Lung (tissue), 12 donors: ENCODE data around the gene BCAS3. TPM values are rescaled to one million over a fixed set of nuclear protein-coding genes. Genes with fewer than 3 reads are reported as not detected.
"Not testable (repeated sequence)": the region's sequence is repeated elsewhere in the genome, so short reads cannot be mapped to it uniquely, and the experiment has no call there.

ENCODE experiments used
- ATAC-seq: fragments of 200-7000 bp; cut with Tn5 transposase; one replicate; pipeline ENCODE4 v1.9.1; 2020; ENCODE audit warnings: moderate number of reproducible peaks; ENCODE audit not compliant: insufficient read depth, low FRiP score
- DNase-seq, 3 donors: peaks; one replicate each; pipeline ENCODE4 v3.0.0-alpha.2; 2013 to 2017
- H3K27ac ChIP-seq, 2 donors: one replicate each; pipeline ENCODE4 v1.5.1; 2013; ENCODE audit warnings: mild to moderate bottlenecking in 2 of 2, moderate library complexity in 2 of 2, control low read depth in 1 of 2, inconsistent platforms in 1 of 2, low read depth in 1 of 2, low read length in 1 of 2
- H3K27me3 ChIP-seq, 3 donors: one replicate each; pipeline ENCODE4 v1.5.1; 2013; ENCODE audit warnings: low read length in 2 of 3; ENCODE audit not compliant: control insufficient read depth in 3 of 3, insufficient read depth in 3 of 3
- H3K36me3 ChIP-seq, 4 donors: one replicate each; pipeline ENCODE4 v1.5.1; 2013; ENCODE audit warnings: low read length in 4 of 4, mild to moderate bottlenecking in 1 of 4, moderate library complexity in 1 of 4; ENCODE audit not compliant: control insufficient read depth in 4 of 4, insufficient read depth in 4 of 4
- H3K4me1 ChIP-seq, 5 donors: one replicate each; pipeline ENCODE4 v1.5.1; 2013; ENCODE audit warnings: low read length in 5 of 5, mild to moderate bottlenecking in 2 of 5, moderate library complexity in 1 of 5; ENCODE audit not compliant: control insufficient read depth in 5 of 5, insufficient read depth in 5 of 5
- H3K4me3 ChIP-seq: one replicate; pipeline ENCODE4 v1.5.1; 2013; ENCODE audit warnings: mild to moderate bottlenecking, control low read depth, moderate library complexity
- H3K9ac ChIP-seq, 2 donors: one replicate each; pipeline ENCODE4 v1.5.1; 2013; ENCODE audit warnings: low read length in 2 of 2, control low read depth in 1 of 2; ENCODE audit not compliant: insufficient read depth in 1 of 2
- H3K9me3 ChIP-seq, 4 donors: one replicate each; pipeline ENCODE4 v1.5.1; 2013; ENCODE audit warnings: low read length in 3 of 4, mild to moderate bottlenecking in 1 of 4, moderate library complexity in 1 of 4; ENCODE audit not compliant: control insufficient read depth in 4 of 4, insufficient read depth in 3 of 4
- WGBS, 2 donors: extraction: QIAGEN DNeasy Blood & Tissue Kit; methylation state at CpG; one replicate each; pipeline ENCODE4 v1.1.7; 2013; 5-methylcytosine and 5-hydroxymethylcytosine counted together
- polyA plus RNA-seq, 2 donors: library from polyadenylated mRNA; stranded (reverse); fragments of 200-250 nt; gene quantifications; one replicate each; pipeline ENCODE4 v1.2.1, GENCODE V29; 2013
- total RNA-seq, 2 donors: library from RNA; depleted of rRNA in 1 of 2; stranded (reverse); fragments of >200 nt in 1 of 2; gene quantifications; one replicate each; pipeline ENCODE4 v1.2.1, GENCODE V29; 2014 to 2021
- TF ChIP-seq, protein P1 (sequence below): IDR thresholded peaks from 2 replicates; pipeline ENCODE4 v1.5.1; 2012; ENCODE audit warnings: mild to moderate bottlenecking; ENCODE audit errors: control extremely low read depth, extremely low read depth
- donor health status: control.
- donor health status: control.
- donor health status: Bipolar disorder and iron deficiency.
- donor health status: healthy.
- donor health status: DM: yes; HTN: yes; CAD: no.

The BCAS3 gene
- total and polyA plus RNA-seq, 4 donors: 4.0 to 101 (median 20.3) TPM

DNA sequence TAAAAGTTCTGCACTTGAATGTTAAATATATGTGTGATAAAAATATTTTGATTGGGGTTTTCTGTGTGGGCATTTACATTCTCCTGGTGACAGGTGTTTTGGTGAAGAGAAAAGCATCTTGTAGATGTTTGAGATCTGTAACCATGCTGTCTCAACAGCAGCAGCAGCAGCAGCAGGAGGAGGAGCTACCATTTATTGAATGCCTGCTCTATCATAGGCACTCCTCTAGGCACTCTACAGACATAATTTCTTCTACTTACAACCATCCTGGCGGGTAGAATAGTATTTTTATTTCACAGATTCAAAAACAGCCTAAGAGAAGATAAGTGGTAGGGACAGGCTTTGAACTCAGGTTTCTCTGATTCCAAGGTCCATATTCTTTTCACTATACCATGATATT, 562.3 kb downstream of the BCAS3 start:
- WGBS, 2 donors: 100% methylated on average over 1 of the region's 1 CpG
- no peaks in the 10 kb centered on the region for H3K36me3 ChIP-seq
- TF ChIP-seq, protein P1, sequence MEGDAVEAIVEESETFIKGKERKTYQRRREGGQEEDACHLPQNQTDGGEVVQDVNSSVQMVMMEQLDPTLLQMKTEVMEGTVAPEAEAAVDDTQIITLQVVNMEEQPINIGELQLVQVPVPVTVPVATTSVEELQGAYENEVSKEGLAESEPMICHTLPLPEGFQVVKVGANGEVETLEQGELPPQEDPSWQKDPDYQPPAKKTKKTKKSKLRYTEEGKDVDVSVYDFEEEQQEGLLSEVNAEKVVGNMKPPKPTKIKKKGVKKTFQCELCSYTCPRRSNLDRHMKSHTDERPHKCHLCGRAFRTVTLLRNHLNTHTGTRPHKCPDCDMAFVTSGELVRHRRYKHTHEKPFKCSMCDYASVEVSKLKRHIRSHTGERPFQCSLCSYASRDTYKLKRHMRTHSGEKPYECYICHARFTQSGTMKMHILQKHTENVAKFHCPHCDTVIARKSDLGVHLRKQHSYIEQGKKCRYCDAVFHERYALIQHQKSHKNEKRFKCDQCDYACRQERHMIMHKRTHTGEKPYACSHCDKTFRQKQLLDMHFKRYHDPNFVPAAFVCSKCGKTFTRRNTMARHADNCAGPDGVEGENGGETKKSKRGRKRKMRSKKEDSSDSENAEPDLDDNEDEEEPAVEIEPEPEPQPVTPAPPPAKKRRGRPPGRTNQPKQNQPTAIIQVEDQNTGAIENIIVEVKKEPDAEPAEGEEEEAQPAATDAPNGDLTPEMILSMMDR: no peak

DNA sequence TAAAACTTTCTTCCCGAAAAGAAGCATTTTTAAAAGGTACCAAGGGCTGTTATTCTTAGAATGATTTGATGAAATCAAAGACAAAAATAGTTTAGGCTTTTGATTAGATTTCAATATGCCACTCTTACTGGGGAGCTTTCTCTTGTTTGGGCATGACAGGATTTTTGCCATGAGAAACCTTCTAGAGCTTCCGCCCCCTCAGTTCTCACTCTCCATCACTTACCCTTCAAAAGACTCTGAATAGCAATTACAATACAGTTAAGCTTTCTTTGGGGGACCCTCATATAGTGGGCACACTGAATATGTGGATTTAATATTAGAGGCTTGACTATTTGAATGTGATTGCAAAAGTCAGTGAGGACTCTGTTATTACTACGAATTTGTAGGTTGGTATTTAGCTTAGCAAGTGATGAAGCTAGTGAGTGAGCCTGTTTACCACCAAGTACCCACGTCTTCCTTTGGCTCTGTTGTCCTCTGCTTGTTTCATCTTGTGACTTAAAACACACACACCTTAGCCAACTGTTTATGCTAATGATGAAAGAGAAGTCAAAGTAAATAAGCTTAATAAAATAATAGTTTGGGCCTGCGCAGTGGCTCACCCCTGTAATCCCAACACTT, 563.3 kb downstream of the BCAS3 start:
- DNase-seq: no peak
- TF ChIP-seq, protein P1: no peak
- 93 to 97% methylated on average over 5 of the region's 5 CpGs for WGBS, 2 donors
- H3K9ac ChIP-seq: no peak overlapping the region
- H3K4me1 ChIP-seq: peaks cover 0 to 10% (median 2%) of the 10 kb centered on the region in 5 donors
- no peak overlapping the region for H3K27ac ChIP-seq
- no peak overlapping the region for H3K4me3 ChIP-seq
- ATAC-seq: no peak
- no peaks in the 10 kb centered on the region for H3K36me3 ChIP-seq
- no peaks in the 10 kb centered on the region for H3K27me3 ChIP-seq
- no peaks in the 10 kb centered on the region for H3K9me3 ChIP-seq

More for the DNA sequence above, 562.3 kb downstream of the BCAS3 start:
- DNase-seq (no peak), ATAC-seq (no peak)
- peaks cover 0 to 20% (median 11%) of the 10 kb centered on the region in 5 donors for H3K4me1 ChIP-seq
- no peak overlapping the region for H3K9ac ChIP-seq
- H3K9me3 ChIP-seq: no peaks in the 10 kb centered on the region
- H3K4me3 ChIP-seq: no peak overlapping the region
- H3K27me3 ChIP-seq: no peaks in the 10 kb centered on the region
- H3K27ac ChIP-seq: no peak overlapping the region

DNA sequence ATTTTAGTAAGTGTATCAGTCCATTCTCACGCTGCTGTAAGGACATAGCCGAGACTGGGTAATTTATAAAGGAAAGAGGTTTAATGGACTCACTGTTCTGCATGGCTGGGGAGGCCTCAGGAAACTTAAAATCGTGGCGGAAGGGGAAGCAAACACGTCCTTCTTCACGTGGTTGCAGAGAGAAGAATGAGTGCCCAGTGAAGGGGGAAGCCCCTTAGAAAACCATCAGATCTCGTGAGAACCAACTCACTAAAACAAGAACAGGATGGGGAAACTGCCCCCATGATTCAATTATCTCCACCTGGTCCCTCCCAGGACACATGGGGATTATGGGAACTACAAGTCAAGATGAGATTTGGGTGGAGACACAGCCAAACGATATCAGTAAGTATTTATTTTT, 567.3 kb downstream of the BCAS3 start:
- WGBS, 2 donors: 58 to 78% methylated on average over 8 of the region's 8 CpGs
- H3K9ac ChIP-seq, ATAC-seq, DNase-seq, H3K27me3 ChIP-seq, H3K27ac ChIP-seq, H3K4me3 ChIP-seq, H3K36me3 ChIP-seq, H3K9me3 ChIP-seq: not testable (repeated sequence)
- H3K4me1 ChIP-seq: peaks cover 0 to 22% (median 16%) of the 10 kb centered on the region in 5 donors

DNA sequence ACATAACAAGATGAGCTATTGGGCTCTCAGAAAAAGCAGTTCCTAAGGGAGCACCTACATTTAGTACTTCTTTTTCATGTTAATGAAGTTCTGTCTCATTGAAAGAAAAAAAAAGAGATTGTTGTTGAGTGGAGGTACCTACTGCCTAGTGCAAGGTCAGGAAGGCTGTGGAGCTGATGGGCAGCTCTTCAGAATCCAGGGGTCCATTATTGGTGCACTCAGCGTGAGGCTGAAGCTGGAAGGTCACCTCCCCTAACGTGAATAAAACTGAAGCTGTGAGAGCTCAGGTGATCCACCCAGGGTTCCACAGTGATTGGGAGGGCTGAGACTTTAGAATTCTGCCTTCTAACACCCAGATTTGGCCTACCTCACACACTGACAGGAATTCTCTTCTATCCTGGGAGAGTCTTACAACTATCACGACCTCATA, 568.1 kb downstream of the BCAS3 start:
- no peaks in the 10 kb centered on the region for H3K36me3 ChIP-seq
- no peak overlapping the region for H3K4me3 ChIP-seq
- H3K9me3 ChIP-seq: no peaks in the 10 kb centered on the region
- TF ChIP-seq, protein P1: no peak
- peaks cover 2 to 29% (median 24%) of the 10 kb centered on the region in 5 donors for H3K4me1 ChIP-seq
- no peaks in the 10 kb centered on the region for H3K27me3 ChIP-seq
- 98 to 99% methylated on average over 3 of the region's 3 CpGs for WGBS, 2 donors
- DNase-seq: no peak
- no peak overlapping the region for H3K27ac ChIP-seq
- no peak for ATAC-seq
- no peak overlapping the region for H3K9ac ChIP-seq
